Right ventricle myocardium superior (tissue), 1 donor: ENCODE results near the gene RGS13. TPM values are rescaled to one million over a fixed set of nuclear protein-coding genes. Genes with fewer than 3 reads are reported as not detected.

Experiments used
- ATAC-seq: fragments of 200-7000 bp; cut with Tn5 transposase; one replicate; pipeline ENCODE4 v1.9.1; 2020; ENCODE audit warnings: mild to moderate bottlenecking; ENCODE audit not compliant: poor library complexity
- DNase-seq: peaks from one replicate; pipeline ENCODE4 v3.0.0-alpha.2; 2020
- intact Hi-C: fragments of 100-400 bp; cut with DNase I; formaldehyde crosslinking; loops from one replicate; pipeline ENCODE4 v1.11.2; 2022
- long read RNA-seq: library from polyadenylated mRNA; unstranded; transcript quantifications from one replicate; pipeline ENCODE4 v2.0.0, GENCODE V29; 2021
- total RNA-seq: library from RNA; stranded (reverse); fragmentation: NEBNext Ultra II Directional; extraction: Animal tissue kit (Norgen Biotek cat#: 25700); gene quantifications from one replicate; pipeline ENCODE4 v1.2.1, GENCODE V29; 2021
- donor health status: DM: no; HTN: yes; CAD: no; lungs with severe emphysema.

RGS13 gene, protein sequence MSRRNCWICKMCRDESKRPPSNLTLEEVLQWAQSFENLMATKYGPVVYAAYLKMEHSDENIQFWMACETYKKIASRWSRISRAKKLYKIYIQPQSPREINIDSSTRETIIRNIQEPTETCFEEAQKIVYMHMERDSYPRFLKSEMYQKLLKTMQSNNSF
- total RNA-seq: 0.30 TPM
- long read RNA-seq: 0 reads

GRCh38 chr1:192635939-192636338 is at the start of gene RGS13:
Gene RGS13 (plus strand): TSS chr1:192636147. CDS start chr1:192644335, 8,188 bp downstream.
- intact Hi-C loops: no loop called here
- DNase-seq (no peak), ATAC-seq (no peak)

- intact Hi-C loops: loop anchor here (10.0 kb wide), 1 partner anchor 113 kb away; no protein-coding TSS in a partner anchor
- ATAC-seq (no peak), DNase-seq (no peak)
These were observed 48.3 kb upstream of the RGS13 start for GRCh38 chr1:192587386-192588266.

GRCh38 chr1:192588546-192588945 is 47.4 kb upstream of the RGS13 start:
- DNase-seq (no peak), ATAC-seq (no peak)
- intact Hi-C loops: loop anchor here (10.0 kb wide), 1 partner anchor 114 kb away; no protein-coding TSS in a partner anchor

- intact Hi-C loops: loop anchor here (10.0 kb wide), 1 partner anchor 115 kb away; no protein-coding TSS in a partner anchor
- no peak for DNase-seq
- ATAC-seq: no peak
These were observed 46.1 kb upstream of the RGS13 start for GRCh38 chr1:192589813-192590212.

DNA sequence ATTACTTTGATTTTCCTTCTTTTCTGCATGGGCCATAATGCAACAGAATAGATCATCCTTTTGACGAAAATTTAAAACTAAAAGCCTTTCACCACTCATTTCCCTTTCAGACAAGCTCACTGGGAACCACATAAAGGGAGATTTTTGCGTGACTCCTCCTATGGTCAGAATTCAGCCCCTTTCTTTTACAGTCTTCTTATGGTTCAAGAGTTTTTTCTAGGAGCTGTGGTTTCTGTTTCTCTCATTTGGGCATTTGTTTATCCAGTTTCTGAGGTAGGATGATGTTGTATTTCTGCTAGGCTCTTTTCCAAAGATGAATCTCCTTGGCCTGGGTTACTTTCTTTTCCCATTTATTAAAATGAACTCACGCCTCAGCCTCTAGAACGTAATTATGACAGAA is 43.4 kb upstream of the RGS13 start:
- intact Hi-C loops: no loop called here
- no peak for DNase-seq
- ATAC-seq: no peak

GRCh38 chr1:192592981-192593708 is 42.8 kb upstream of the RGS13 start:
- intact Hi-C loops: no loop called here
- ATAC-seq (no peak), DNase-seq (no peak)

GRCh38 chr1:192595299-192595698 is 40.6 kb upstream of the RGS13 start:
- ATAC-seq (no peak), DNase-seq (no peak)
- intact Hi-C loops: no loop called here

DNA sequence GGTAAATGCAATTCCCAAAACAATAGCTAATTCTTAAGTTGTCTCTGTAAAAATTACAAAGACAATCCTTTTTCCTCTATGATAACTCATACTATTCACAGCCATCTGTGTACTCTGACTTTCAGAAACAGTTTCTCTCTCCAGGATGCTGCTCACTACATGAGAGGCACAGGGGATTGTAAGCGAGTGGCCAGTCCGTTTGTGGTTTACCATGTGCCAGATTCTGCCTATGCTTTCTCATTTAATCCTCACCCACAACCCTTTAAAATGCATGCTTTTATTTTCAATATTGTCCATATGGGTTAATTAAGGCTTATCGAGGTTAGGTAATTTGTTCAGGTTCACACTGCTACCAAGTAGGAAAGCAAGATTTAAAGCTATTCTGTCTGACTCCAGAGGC is 37.4 kb upstream of the RGS13 start:
- ATAC-seq (no peak), DNase-seq (no peak)
- intact Hi-C loops: no loop called here

- no peak for DNase-seq
- intact Hi-C loops: no loop called here
These were observed 35.7 kb upstream of the RGS13 start for GRCh38 chr1:192600275-192600674.

GRCh38 chr1:192601143-192601542 is 34.8 kb upstream of the RGS13 start:
- DNase-seq (no peak), ATAC-seq (no peak)
- intact Hi-C loops: no loop called here

More at GRCh38 chr1:192600275-192600674, 35.7 kb upstream of the RGS13 start:
- ATAC-seq: no peak

GRCh38 chr1:192601567-192601966 is 34.4 kb upstream of the RGS13 start:
- ATAC-seq: no peak
- intact Hi-C loops: no loop called here
- no peak for DNase-seq

GRCh38 chr1:192602757-192603156 is 33.2 kb upstream of the RGS13 start:
- DNase-seq (no peak), ATAC-seq (no peak)
- intact Hi-C loops: no loop called here

DNA sequence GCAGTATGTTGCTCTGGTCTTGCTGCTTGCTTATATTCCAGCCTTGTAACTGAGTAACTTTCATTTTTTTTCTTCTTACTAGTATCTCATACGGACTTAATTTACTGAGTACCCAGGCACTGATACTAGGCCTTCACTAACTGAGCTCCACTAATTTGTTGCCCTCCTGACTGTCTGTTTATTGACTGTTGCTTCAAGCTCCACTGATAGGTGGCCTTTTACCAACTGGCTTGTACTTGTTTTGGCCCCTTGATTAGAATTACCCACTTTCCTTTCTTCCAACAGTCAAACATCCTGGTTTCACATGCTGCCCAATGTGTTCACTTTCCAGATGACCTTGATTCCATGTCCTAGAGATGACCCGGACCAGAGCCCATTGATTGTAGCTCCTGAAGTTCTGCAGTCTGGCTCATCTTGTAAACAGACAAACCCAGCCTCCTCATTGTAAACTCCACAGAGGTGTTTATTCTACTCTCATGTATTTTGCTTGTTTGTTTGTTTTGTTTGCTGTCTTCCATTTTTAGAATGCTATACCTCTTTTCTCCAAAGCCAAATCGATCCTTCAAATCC is 32.6 kb upstream of the RGS13 start:
- intact Hi-C loops: no loop called here
- no peak for DNase-seq
- ATAC-seq: no peak

GRCh38 chr1:192604979-192605620 is 30.8 kb upstream of the RGS13 start:
- intact Hi-C loops: no loop called here
- peak; percentile 10 for ATAC-seq
- no peak for DNase-seq

DNA sequence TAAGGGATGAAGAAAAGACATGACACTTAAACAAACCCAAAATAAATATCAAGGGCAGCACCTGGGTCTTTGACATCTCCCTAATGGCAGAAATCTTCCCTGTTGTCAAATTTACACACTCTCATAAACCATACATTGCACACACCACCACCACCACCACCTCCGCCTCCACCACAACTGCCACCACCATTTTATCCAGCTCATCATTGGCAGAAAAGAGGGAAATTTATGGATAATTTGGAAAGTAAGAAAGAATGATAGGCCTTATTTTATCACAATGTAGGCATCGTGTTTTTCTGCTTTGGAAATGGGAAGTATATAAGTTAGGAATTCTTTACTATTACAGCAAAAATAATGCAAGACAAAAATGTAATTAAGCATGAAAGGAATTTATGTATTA is 27.3 kb upstream of the RGS13 start:
- ATAC-seq (no peak), DNase-seq (no peak)
- intact Hi-C loops: no loop called here

DNA sequence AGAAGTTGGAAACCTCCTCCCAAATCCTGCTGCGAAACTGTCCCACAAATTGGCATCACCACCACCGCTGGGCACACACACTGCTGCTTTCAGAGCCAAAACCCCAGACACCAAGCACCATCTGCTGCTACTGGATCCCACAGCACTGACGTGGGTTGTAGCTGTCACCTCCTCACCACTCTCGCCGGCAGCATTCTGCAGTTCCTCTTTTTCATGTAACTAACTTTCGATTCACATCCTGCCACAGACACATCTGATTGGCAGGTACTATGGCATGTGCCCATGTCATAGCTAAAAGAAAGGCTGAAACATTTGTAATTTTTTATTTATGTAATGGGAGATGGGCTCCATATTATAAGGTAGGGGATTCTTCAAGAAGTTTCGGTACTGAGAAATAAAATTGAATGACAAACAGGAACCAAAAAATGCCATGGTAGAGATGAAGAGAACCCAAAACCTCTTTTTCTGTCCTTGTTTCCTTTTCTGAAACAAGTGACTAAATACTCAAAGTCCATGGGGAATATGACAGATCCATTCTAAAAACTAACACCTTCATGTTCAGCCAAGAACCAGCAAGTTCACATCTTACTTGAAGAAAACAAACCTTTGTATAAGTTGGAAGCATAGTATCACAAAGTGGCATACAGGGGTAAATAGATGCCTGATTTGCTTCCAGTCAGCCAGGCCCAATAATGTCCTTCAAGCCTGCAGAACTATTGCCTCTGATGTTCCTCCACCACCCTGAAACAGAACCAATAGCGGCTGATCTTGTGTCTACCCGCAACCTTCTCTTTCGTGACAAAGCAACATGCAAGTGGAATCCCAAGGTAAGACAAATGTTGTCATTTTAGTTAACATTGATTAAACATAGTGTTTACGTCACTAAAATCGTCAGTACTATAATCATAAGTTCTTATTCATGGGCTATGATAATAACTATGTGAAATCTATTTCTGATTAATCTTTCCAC is 26.6 kb upstream of the RGS13 start:
- ATAC-seq (no peak), DNase-seq (peak; percentile 57)
- intact Hi-C loops: loop anchor here (2.0 to 10.0 kb wide), 2 partner anchors 133 to 195 kb away; partner anchors contain the start of gene RGS2

DNA sequence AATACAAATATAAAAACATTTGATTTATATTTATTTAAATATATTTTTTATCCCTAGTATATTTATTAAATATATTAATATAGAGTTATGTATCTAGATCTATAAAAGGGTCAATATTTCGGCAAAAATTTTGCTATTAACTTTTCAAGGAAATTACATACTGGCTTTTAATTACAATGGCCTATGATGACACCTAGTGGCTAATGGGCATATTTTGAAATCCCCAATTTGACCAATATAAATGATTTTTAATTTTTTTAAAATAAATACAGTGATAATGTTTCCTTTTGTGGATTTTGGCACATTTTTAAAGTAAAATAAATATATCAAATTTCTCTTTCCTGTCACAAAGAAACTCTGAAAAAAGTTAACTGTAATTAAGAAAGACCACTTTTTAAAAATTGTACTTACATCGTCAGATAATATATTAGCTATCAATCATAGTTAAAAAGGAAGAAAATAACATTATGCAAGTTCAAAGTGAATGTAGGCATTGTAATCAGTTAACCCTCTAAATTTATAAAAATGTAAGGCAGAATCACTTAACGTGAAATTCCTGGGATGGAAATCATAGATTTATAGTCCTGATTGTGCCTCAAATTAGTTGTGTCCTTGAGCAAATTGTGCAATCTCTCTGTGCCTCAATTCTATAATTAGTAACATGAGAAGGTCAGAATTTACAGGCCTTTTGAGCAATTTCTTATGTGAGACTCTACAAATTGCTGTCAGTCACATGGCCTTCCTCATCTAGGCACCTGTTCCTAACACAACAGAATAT is 25.6 kb upstream of the RGS13 start:
- intact Hi-C loops: loop anchor here (2.0 to 10.0 kb wide), 2 partner anchors 134 to 194 kb away; partner anchors contain the start of gene RGS2
- DNase-seq (no peak), ATAC-seq (no peak)
